HFFc6 (cell line): Measurements from ENCODE around the gene PRUNE2. TPM values are rescaled to one million over a fixed set of nuclear protein-coding genes. Genes with fewer than 3 reads are reported as not detected.
A peak's percentile ranks its signal among the peaks of the same experiment; 100 is the strongest.

Experiments
- DNase-seq: peaks from one replicate; pipeline ENCODE4 v3.0.0-alpha.2; 2018
- H3K27ac Mint-ChIP-seq: 2 replicates; pipeline ENCODE4 v1.8.0; 2020; ENCODE audit warnings: mild to moderate bottlenecking, mixed read lengths
- H3K27me3 Mint-ChIP-seq: 2 replicates; pipeline ENCODE4 v1.8.0; 2021; ENCODE audit warnings: mild to moderate bottlenecking, moderate library complexity, mixed read lengths; ENCODE audit not compliant: insufficient read depth
- H3K36me3 Mint-ChIP-seq: 2 replicates; pipeline ENCODE4 v1.8.0; 2021; ENCODE audit warnings: low read depth, mixed read lengths
- H3K4me1 Mint-ChIP-seq: 2 replicates; pipeline ENCODE4 v1.8.0; 2020; ENCODE audit warnings: low read depth, mixed read lengths
- H3K4me3 Mint-ChIP-seq: 2 replicates; pipeline ENCODE4 v1.8.0; 2020; ENCODE audit warnings: mild to moderate bottlenecking, moderate library complexity, mixed read lengths
- H3K9me3 Mint-ChIP-seq: 2 replicates; pipeline ENCODE4 v1.8.0; 2020; ENCODE audit warnings: mild to moderate bottlenecking, mixed read lengths
- CTCF ChIP-seq: fragments of 200-600 bp; sonication (generic); IDR thresholded peaks from 2 replicates; pipeline ENCODE4 v1.5.0; 2021; ENCODE audit warnings: antibody characterized with exemption, mild to moderate bottlenecking
- total RNA-seq, 6 experiments: library from RNA; stranded (reverse); fragmentation: NEBNext Ultra II Directional; extraction: Animal tissue kit (Norgen Biotek cat#: 25700); gene quantifications; 2 replicates in 1 of 6; 3 replicates in 5 of 6; pipeline ENCODE4 v1.2.3, GENCODE V29; 2021

PRUNE2 gene
- total RNA-seq, 6 experiments from 2014 or later = 0.02 to 0.29 (median 0.16) TPM; not detected in 2

DNA sequence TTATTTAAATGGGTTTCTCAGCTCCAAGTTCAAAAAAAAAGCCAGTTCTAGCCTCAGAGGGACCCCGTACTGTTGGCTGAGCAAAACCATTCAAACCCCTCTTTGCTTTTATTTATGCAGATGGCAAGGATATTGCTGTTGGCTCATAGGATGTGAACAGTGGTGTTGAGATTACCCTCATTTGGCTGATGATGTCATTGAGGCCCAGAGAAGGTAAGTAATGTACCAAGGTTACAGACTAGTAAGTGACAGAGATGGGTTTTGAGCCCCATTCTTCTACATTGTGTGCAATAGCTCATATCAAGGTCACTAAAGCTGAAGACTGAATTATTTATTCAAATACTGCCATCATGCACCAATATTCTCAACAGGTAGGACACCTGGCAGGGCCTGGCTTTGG is 263.8 kb downstream of the PRUNE2 start:
- H3K36me3 Mint-ChIP-seq = no peaks in the 10 kb centered on the region
- no peaks in the 10 kb centered on the region for H3K9me3 Mint-ChIP-seq
- no peak for TF ChIP-seq CTCF
- peaks cover 10% of the 10 kb centered on the region for H3K4me1 Mint-ChIP-seq
- no peak overlapping the region for H3K27ac Mint-ChIP-seq
- H3K4me3 Mint-ChIP-seq = no peak overlapping the region
- H3K27me3 Mint-ChIP-seq = peaks cover 3% of the 10 kb centered on the region
- no peak for DNase-seq

DNA sequence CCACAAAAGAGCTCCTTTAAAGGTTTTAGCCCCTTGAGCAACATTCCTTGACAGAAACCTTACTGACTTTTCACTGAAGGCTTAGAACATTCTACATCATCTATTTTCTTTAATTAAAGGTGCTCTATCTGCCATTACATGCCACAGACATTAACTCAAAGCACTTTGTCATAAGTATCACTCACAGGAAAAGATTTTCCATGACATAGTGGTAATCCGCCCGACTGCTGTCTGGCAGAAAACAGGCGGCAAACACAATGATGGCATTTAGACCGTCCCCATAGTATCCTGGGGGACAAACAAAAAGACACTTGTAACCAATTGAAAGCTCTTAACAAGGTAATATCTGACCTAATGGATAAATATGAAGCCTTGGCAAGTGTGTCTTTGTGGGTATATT is 267.9 kb downstream of the PRUNE2 start:
- no peaks in the 10 kb centered on the region for H3K36me3 Mint-ChIP-seq
- no peak for TF ChIP-seq CTCF
- H3K27me3 Mint-ChIP-seq = peaks cover 3% of the 10 kb centered on the region
- DNase-seq = no peak
- H3K27ac Mint-ChIP-seq = no peak overlapping the region
- no peaks in the 10 kb centered on the region for H3K9me3 Mint-ChIP-seq
- H3K4me1 Mint-ChIP-seq = peaks cover 7% of the 10 kb centered on the region
- no peak overlapping the region for H3K4me3 Mint-ChIP-seq

- no peak for DNase-seq
- Mint-ChIP-seq H3K4me1 (peaks cover 7% of the 10 kb centered on the region), H3K36me3 (no peaks in the 10 kb centered on the region), H3K9me3 (no peaks in the 10 kb centered on the region), H3K27ac (no peak overlapping the region), H3K27me3 (peaks cover 3% of the 10 kb centered on the region), H3K4me3 (no peak overlapping the region)
- no peak for TF ChIP-seq CTCF
These were observed 268.5 kb downstream of the PRUNE2 start for GRCh38 chr9:76637416-76637815.

DNA sequence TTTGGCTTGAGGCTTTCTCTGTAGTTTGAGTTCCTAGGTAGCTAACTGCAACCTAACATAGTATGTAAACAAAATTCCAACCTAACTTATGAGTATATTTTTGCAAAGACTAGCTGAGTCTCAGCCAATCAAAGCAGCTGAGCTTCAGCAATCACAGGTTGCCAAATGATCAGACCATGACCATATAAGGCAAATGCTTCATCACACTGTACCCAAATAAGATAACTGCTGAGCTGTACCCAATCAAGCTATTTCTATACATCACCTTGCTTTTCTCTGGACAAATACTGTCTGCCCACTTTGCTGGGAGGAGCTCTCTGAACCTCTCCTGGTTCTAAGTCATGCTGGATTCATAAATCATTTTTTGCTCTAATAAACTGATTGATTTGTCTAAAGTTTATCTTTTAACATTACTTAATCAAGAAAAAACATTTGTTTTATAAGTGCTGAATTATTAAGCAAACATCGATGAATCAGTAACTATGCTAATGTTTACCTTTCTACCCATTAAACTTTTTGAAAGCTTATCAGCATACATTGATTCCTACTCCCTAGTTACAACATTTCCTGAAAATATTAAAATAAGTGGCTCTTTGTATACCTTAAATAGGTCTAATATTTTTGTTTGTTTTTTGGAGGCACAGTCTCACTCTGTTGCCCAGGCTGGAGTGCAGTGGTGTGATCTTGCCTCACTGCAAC is 271.4 kb downstream of the PRUNE2 start:
- H3K36me3 Mint-ChIP-seq = no peaks in the 10 kb centered on the region
- H3K27me3 Mint-ChIP-seq = no peaks in the 10 kb centered on the region
- no peak overlapping the region for H3K27ac Mint-ChIP-seq
- H3K9me3 Mint-ChIP-seq = no peaks in the 10 kb centered on the region
- no peak overlapping the region for H3K4me3 Mint-ChIP-seq
- DNase-seq = peak; percentile 22
- H3K4me1 Mint-ChIP-seq = peaks cover 7% of the 10 kb centered on the region
- TF ChIP-seq CTCF = no peak

GRCh38 chr9:76630916-76631315 is 275.0 kb downstream of the PRUNE2 start:
- no peak overlapping the region for H3K27ac Mint-ChIP-seq
- no peaks in the 10 kb centered on the region for H3K36me3 Mint-ChIP-seq
- no peaks in the 10 kb centered on the region for H3K9me3 Mint-ChIP-seq

More at GRCh38 chr9:76630916-76631315, 275.0 kb downstream of the PRUNE2 start:
- no peak overlapping the region for H3K4me3 Mint-ChIP-seq
- no peak for DNase-seq
- peaks cover 7% of the 10 kb centered on the region for H3K4me1 Mint-ChIP-seq
- no peak for TF ChIP-seq CTCF
- no peaks in the 10 kb centered on the region for H3K27me3 Mint-ChIP-seq
